ENCODE data around the gene UGDH. TPM values are rescaled to one million over a fixed set of nuclear protein-coding genes. Genes with fewer than 3 reads are reported as not detected.

The UGDH gene
- polyA plus RNA-seq, 1 donor (not counting 4 experiments of a cell fraction or from before 2014, with no cell fraction given): 39.4 TPM

DNA sequence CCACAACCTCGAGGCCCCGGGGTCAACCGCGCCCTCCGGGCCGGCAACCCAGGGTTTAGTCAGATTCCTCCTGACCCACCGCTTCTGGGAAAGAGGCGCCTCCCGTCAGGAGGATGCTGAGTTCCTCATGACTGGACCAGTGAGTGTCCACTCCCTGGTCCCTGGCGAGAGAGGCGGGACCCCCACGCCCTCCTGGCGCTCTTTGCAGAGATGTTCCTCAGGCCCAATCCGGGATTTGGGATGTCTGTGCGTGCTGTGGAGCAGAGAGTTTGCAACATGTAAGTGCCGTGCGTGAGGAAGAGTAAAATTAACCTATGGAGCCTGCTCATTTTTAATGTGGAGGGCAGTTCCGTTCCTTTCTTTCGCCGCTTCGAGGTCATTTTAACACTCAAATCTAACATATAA lies 824 bp upstream of the UGDH start:
- Histone ChIP-seq H3K79me2 (ENCODE audit: control insufficient read depth, insufficient read depth, low read length) (peaks cover 30% of the 10 kb centered on the region), H3K27me3 (ENCODE audit: control insufficient read depth, extremely low read depth, insufficient read depth, low read length) (no peaks in the 10 kb centered on the region)
- DNase-seq (ENCODE audit: low read depth, low spot score): peak; percentile 15

DNA sequence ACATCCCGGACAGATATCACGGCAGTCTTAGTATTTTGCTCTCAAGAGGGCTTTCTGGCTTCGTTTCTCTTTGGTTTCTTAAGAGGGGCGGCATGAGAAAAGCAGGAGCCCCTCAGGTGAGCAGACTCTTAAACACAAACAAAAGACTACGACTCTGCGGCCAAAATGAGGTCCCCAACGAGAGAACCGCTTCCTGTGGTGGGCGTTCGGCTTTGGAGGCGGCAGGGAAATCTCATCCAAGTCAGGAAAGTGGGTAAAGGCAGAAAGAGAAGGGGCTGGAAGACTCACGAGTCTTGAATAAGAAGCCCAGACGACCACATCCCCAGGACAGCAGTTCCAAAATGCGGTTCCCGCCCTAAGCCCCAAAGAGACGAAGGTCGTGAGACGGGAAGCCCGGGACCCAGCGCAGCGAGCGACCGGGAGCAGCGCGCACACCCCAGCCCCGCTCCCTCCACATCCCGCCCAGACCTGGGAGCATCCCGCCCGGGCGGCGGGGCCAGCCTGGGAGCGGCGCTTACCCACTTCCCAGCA lies 409 bp downstream of the UGDH start:
- dilution Hi-C loops (cut with MboI; ENCODE audit: extremely low pct_ligation_motif_present, low sequenced_read_pairs): no loop called here
- Histone ChIP-seq H3K9me3 (ENCODE audit: control insufficient read depth, low read depth, low read length) (peaks cover under 1% of the 10 kb centered on the region), H3K27me3 (ENCODE audit: control insufficient read depth, extremely low read depth, insufficient read depth, low read length) (no peaks in the 10 kb centered on the region), H2AFZ (ENCODE audit: control insufficient read depth, low read length) (peak overlapping the region; percentile 91), H3K27ac (ENCODE audit: control insufficient read depth, insufficient read depth, low read length) (peak overlapping the region; percentile 90), H3K79me2 (ENCODE audit: control insufficient read depth, insufficient read depth, low read length) (peaks cover 39% of the 10 kb centered on the region), H3K4me2 (ENCODE audit: control insufficient read depth, extremely low read depth, insufficient read depth, low read depth, low read length) (peak overlapping the region; percentile 97), H3K36me3 (ENCODE audit: control insufficient read depth in 2 of 2, extremely low read depth in 1 of 2, insufficient read depth in 2 of 2, low read length in 2 of 2) (peaks cover 0 to 1% of the 10 kb centered on the region in 2 experiments), H3K4me3 (ENCODE audit: control insufficient read depth in 2 of 3, extremely low read depth in 1 of 3, insufficient read depth in 2 of 3, low read depth in 1 of 3, low read length in 3 of 3) (peak overlapping the region; percentile 86 to 99 (median 97)), H4K20me1 (ENCODE audit: control insufficient read depth, extremely low read depth, insufficient read depth, low read length) (no peaks in the 10 kb centered on the region), H3K9me1 (ENCODE audit: control insufficient read depth, extremely low read depth, insufficient read depth, low read length) (no peaks in the 10 kb centered on the region), H3K9ac (ENCODE audit: control insufficient read depth, extremely low read depth, insufficient read depth, low read length) (peak overlapping the region; percentile 93), H3K4me1 (ENCODE audit: control insufficient read depth, extremely low read depth, insufficient read depth, low read length) (peaks cover 9% of the 10 kb centered on the region)
- DNase-seq (ENCODE audit: low read depth, low spot score) (no peak), FAIRE-seq (no peak)
- no peak for TF ChIP-seq EZH2 (IDR thresholded peaks at IDR 0.05; ENCODE audit: low read length)
- TF ChIP-seq, protein P1, sequence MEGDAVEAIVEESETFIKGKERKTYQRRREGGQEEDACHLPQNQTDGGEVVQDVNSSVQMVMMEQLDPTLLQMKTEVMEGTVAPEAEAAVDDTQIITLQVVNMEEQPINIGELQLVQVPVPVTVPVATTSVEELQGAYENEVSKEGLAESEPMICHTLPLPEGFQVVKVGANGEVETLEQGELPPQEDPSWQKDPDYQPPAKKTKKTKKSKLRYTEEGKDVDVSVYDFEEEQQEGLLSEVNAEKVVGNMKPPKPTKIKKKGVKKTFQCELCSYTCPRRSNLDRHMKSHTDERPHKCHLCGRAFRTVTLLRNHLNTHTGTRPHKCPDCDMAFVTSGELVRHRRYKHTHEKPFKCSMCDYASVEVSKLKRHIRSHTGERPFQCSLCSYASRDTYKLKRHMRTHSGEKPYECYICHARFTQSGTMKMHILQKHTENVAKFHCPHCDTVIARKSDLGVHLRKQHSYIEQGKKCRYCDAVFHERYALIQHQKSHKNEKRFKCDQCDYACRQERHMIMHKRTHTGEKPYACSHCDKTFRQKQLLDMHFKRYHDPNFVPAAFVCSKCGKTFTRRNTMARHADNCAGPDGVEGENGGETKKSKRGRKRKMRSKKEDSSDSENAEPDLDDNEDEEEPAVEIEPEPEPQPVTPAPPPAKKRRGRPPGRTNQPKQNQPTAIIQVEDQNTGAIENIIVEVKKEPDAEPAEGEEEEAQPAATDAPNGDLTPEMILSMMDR (optimal IDR thresholded peaks at IDR 0.05 in 1 of 3, IDR thresholded peaks at IDR 0.05 in 1 of 3, conservative IDR thresholded peaks at IDR 0.05 in 1 of 3; ENCODE audit: extremely low read depth in 1 of 3, insufficient read depth in 2 of 3, low read length in 3 of 3): no peak

More for the DNA sequence above, 824 bp upstream of the UGDH start:
- H3K27ac ChIP-seq (ENCODE audit: control insufficient read depth, insufficient read depth, low read length): peak overlapping the region; percentile 90
- TF ChIP-seq EZH2 (IDR thresholded peaks at IDR 0.05; ENCODE audit: low read length): no peak
- TF ChIP-seq, protein P1 (optimal IDR thresholded peaks at IDR 0.05 in 1 of 3, IDR thresholded peaks at IDR 0.05 in 1 of 3, conservative IDR thresholded peaks at IDR 0.05 in 1 of 3; ENCODE audit: extremely low read depth in 1 of 3, insufficient read depth in 2 of 3, low read length in 3 of 3): no peak
- peaks cover 2% of the 10 kb centered on the region for H3K9me3 ChIP-seq (ENCODE audit: control insufficient read depth, low read depth, low read length)
- H3K36me3 ChIP-seq (ENCODE audit: control insufficient read depth in 2 of 2, extremely low read depth in 1 of 2, insufficient read depth in 2 of 2, low read length in 2 of 2): peaks cover 0 to 2% of the 10 kb centered on the region in 2 experiments
- peak overlapping the region; percentile 96 for H2AFZ ChIP-seq (ENCODE audit: control insufficient read depth, low read length)
- dilution Hi-C loops (cut with MboI; ENCODE audit: extremely low pct_ligation_motif_present, low sequenced_read_pairs): no loop called here
- H3K9ac ChIP-seq (ENCODE audit: control insufficient read depth, extremely low read depth, insufficient read depth, low read length): peak overlapping the region; percentile 93
- H3K4me3 ChIP-seq (ENCODE audit: control insufficient read depth in 2 of 3, extremely low read depth in 1 of 3, insufficient read depth in 2 of 3, low read depth in 1 of 3, low read length in 3 of 3): peak overlapping the region; percentile 86 to 99 (median 97)
- H3K9me1 ChIP-seq (ENCODE audit: control insufficient read depth, extremely low read depth, insufficient read depth, low read length): no peaks in the 10 kb centered on the region
- H4K20me1 ChIP-seq (ENCODE audit: control insufficient read depth, extremely low read depth, insufficient read depth, low read length): no peaks in the 10 kb centered on the region
- peak overlapping the region; percentile 79 for H3K4me2 ChIP-seq (ENCODE audit: control insufficient read depth, extremely low read depth, insufficient read depth, low read depth, low read length)
- H3K4me1 ChIP-seq (ENCODE audit: control insufficient read depth, extremely low read depth, insufficient read depth, low read length): peaks cover 9% of the 10 kb centered on the region
- no peak for FAIRE-seq
